Left ventricle myocardium inferior (tissue), 1 donor: ENCODE measurements around the gene ICAM5. TPM values are rescaled to one million over a fixed set of nuclear protein-coding genes. Genes with fewer than 3 reads are reported as not detected.

Source experiments
- DNase-seq: peaks from one replicate; pipeline ENCODE4 v3.0.0-alpha.2; 2020
- H3K27ac ChIP-seq: fragments of 200-600 bp; replicated peaks from 2 replicates; pipeline ENCODE4 v1.8.0; 2021
- H3K27me3 ChIP-seq: fragments of 200-600 bp; 2 replicates; pipeline ENCODE4 v1.8.0; 2021; ENCODE audit warnings: low read depth
- H3K36me3 ChIP-seq: fragments of 200-600 bp; 2 replicates; pipeline ENCODE4 v1.8.0; 2021
- H3K4me1 ChIP-seq: fragments of 200-600 bp; 2 replicates; pipeline ENCODE4 v1.8.0; 2021
- H3K4me3 ChIP-seq: fragments of 200-600 bp; 2 replicates; pipeline ENCODE4 v1.8.0; 2021; ENCODE audit warnings: mild to moderate bottlenecking, moderate library complexity
- H3K9me3 ChIP-seq: fragments of 200-600 bp; replicated peaks from 2 replicates; pipeline ENCODE4 v1.8.0; 2021
- intact Hi-C: fragments of 100-400 bp; cut with micrococcal nuclease; formaldehyde crosslinking; loops from one replicate; pipeline ENCODE4 v1.11.0; 2022
- total RNA-seq: library from RNA; stranded (reverse); fragmentation: NEBNext Ultra II Directional; extraction: Animal tissue kit (Norgen Biotek cat#: 25700); gene quantifications from one replicate; pipeline ENCODE4 v1.2.1, GENCODE V29; 2021
- TF ChIP-seq, protein P1 (sequence below): fragments of 200-600 bp; IDR thresholded peaks from 2 replicates; pipeline ENCODE4 v1.8.0; 2021; ENCODE audit warnings: antibody characterized with exemption, mild to moderate bottlenecking, borderline replicate concordance
- donor health status: DM: no; HTN: yes; CAD: no; lungs with severe emphysema.

Gene ICAM5
- total RNA-seq, 1 donor from 2014 or later: 0.49 TPM

DNA sequence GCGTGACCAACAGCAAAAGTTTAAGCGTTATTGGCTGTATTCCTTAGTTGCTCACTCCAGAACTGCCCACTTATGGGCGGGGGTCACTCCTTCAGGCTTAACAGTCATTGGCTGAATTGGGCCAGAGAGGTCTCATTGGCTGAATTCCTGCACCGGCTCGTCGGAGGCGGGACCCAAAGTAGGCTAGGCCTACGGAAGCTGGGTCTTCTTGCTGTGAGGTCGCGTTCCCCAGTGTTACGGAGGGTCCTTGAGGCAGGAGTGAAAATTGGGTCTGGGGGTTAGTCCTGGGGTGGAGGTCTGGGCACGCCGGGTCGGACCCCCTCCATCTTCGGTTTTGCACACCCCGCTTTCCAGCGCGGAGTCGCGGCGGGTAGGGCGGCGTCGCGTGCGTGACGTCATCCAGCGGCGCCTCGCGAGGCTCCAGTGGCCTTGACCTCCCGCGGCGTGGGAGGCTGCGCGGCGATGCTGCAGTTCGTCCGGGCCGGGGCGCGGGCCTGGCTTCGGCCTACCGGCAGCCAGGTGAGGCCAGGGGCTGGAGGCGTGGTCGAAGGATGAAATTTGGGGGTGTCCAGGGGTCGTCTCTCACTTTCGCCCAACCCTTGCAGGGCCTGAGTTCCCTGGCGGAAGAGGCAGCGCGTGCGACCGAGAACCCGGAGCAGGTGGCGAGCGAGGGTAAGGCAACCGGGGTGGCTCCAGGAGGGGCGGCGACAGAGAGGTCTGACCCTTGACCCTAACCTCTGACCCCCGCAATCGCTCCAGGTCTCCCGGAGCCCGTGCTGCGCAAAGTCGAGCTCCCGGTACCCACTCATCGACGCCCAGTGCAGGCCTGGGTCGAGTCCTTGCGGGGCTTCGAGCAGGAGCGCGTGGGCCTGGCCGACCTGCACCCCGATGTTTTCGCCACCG lies 37.7 kb upstream of the ICAM5 start, which contains the start of gene MRPL4:
TSS of gene MRPL4 (plus strand) at position 423 of the 903 bp plus-strand sequence. CDS start at position 463, 40 bp downstream.
- H3K4me3 ChIP-seq: peak within 1 kb of the TSS; percentile 95
- peak within 1 kb of the TSS; percentile 92 for H3K27ac ChIP-seq
- peaks cover 35% of the 10 kb centered on the region for H3K36me3 ChIP-seq
- DNase-seq: peak; percentile 95
- intact Hi-C loops: no loop called here
- H3K27me3 ChIP-seq: no peaks in the 10 kb centered on the region
- no peaks in the 10 kb centered on the region for H3K9me3 ChIP-seq
- peaks cover 44% of the 10 kb centered on the region for H3K4me1 ChIP-seq
- TF ChIP-seq, protein P1, sequence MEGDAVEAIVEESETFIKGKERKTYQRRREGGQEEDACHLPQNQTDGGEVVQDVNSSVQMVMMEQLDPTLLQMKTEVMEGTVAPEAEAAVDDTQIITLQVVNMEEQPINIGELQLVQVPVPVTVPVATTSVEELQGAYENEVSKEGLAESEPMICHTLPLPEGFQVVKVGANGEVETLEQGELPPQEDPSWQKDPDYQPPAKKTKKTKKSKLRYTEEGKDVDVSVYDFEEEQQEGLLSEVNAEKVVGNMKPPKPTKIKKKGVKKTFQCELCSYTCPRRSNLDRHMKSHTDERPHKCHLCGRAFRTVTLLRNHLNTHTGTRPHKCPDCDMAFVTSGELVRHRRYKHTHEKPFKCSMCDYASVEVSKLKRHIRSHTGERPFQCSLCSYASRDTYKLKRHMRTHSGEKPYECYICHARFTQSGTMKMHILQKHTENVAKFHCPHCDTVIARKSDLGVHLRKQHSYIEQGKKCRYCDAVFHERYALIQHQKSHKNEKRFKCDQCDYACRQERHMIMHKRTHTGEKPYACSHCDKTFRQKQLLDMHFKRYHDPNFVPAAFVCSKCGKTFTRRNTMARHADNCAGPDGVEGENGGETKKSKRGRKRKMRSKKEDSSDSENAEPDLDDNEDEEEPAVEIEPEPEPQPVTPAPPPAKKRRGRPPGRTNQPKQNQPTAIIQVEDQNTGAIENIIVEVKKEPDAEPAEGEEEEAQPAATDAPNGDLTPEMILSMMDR: no peak

DNA sequence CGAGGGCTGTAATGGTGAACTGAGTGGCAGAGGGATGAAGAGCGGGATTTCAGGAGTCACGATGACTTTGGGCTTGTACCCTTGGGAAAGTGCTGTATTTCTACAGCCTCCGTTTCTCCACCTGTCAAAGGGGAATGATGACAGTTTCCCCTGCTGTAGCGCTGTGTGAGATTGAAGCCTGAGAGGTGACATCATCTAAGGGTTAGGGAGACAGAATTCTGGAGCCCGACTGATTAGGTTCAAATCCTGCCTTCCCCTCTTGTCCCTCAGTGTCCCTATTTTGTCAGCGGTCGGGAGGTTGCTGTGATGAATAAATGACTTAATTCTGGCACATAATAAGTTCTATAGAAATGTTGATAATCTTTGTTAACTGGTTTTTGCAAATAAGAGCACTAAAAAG lies 37.0 kb upstream of the ICAM5 start:
- no peaks in the 10 kb centered on the region for H3K27me3 ChIP-seq
- DNase-seq: no peak
- TF ChIP-seq, protein P1: no peak
- peaks cover 41% of the 10 kb centered on the region for H3K36me3 ChIP-seq
- H3K27ac ChIP-seq: peak overlapping the region; percentile 92
- intact Hi-C loops: no loop called here
- H3K9me3 ChIP-seq: no peaks in the 10 kb centered on the region
- H3K4me1 ChIP-seq: peaks cover 47% of the 10 kb centered on the region
- H3K4me3 ChIP-seq: peak overlapping the region; percentile 95

DNA sequence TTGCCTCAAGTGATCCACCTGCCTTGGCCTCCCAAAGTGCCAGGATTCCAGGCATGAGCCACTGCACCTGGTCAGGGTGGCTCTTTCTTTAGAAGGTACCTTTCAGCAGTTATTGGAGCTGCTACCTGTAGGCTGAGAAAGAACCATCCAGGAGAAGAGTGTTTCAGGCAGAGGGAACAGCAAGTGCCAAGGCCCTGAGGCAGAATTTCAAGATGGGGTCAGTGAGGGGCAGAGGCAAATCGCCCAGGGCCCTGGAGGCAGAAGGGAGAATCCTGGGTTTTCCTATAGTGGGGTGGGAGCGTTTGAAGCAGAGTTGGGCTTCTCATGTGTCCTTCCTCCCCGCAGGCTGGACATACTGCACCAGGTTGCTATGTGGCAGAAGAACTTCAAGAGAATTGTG lies 35.5 kb upstream of the ICAM5 start:
- Histone ChIP-seq H3K36me3 (peaks cover 52% of the 10 kb centered on the region), H3K27me3 (no peaks in the 10 kb centered on the region)
- DNase-seq: no peak

DNA sequence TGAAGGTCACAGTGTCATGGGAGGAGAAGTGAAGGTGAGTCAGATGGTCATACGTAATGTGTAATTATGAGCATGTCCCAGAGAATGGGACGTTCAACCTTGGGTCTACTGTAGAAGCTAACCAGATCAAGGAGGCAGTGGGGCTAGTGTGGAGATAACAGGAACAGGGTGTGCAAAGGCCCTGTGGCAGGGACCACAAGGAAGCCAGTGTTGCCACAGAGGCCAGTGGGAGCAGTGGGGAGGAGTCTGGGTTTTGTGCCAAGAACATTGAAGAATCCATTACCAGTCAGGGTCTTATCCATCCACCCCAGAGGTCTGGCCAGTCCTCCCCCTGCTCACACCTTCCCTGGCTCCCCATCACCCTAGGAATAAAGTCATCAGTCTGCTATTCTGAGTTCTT lies 34.4 kb upstream of the ICAM5 start:
- no peak overlapping the region for H3K27ac ChIP-seq
- TF ChIP-seq, protein P1: no peak
- H3K4me1 ChIP-seq: peaks cover 50% of the 10 kb centered on the region
- no peaks in the 10 kb centered on the region for H3K27me3 ChIP-seq
- H3K4me3 ChIP-seq: no peak overlapping the region
- intact Hi-C loops: loop anchor here (5.0 kb wide), 1 partner anchor 137 kb away; no protein-coding TSS in a partner anchor
- peaks cover 59% of the 10 kb centered on the region for H3K36me3 ChIP-seq
- no peaks in the 10 kb centered on the region for H3K9me3 ChIP-seq
- DNase-seq: no peak

More for the DNA sequence above, 35.5 kb upstream of the ICAM5 start:
- Histone ChIP-seq H3K9me3 (no peaks in the 10 kb centered on the region), H3K27ac (no peak overlapping the region), H3K4me3 (no peak overlapping the region), H3K4me1 (peaks cover 55% of the 10 kb centered on the region)
- intact Hi-C loops: no loop called here
- TF ChIP-seq, protein P1: no peak

DNA sequence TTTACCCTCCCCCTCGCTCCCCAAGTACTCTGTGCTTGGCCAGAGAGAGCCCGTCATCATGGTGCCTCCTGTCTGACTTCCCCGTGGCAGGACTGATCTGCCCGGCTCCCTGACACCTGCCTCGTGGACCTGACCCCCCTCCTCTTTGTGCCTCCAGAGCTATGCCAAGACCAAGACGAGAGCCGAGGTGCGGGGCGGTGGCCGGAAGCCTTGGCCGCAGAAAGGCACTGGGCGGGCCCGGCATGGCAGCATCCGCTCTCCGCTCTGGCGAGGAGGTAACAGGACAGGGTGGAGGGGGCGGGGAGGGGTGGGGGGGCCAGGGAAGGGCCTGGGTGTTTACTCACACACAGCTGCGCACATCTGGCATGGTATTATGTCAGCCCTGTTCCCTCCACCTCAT lies 33.2 kb upstream of the ICAM5 start:
- intact Hi-C loops: loop anchor here (5.0 kb wide), 1 partner anchor 136 kb away; no protein-coding TSS in a partner anchor
- no peak for DNase-seq
- H3K27ac ChIP-seq: peak overlapping the region; percentile 50
- TF ChIP-seq, protein P1: no peak
- H3K36me3 ChIP-seq: peaks cover 59% of the 10 kb centered on the region
- peaks cover 39% of the 10 kb centered on the region for H3K4me1 ChIP-seq
- no peaks in the 10 kb centered on the region for H3K27me3 ChIP-seq
- H3K9me3 ChIP-seq: no peaks in the 10 kb centered on the region
- no peak overlapping the region for H3K4me3 ChIP-seq
